Measurements from ENCODE around the gene PCNX2. TPM values are rescaled to one million over a fixed set of nuclear protein-coding genes. Genes with fewer than 3 reads are reported as not detected.

Gene PCNX2
- total RNA-seq, 2 donors from 2014 or later: 8.4 to 23.2 TPM

DNA sequence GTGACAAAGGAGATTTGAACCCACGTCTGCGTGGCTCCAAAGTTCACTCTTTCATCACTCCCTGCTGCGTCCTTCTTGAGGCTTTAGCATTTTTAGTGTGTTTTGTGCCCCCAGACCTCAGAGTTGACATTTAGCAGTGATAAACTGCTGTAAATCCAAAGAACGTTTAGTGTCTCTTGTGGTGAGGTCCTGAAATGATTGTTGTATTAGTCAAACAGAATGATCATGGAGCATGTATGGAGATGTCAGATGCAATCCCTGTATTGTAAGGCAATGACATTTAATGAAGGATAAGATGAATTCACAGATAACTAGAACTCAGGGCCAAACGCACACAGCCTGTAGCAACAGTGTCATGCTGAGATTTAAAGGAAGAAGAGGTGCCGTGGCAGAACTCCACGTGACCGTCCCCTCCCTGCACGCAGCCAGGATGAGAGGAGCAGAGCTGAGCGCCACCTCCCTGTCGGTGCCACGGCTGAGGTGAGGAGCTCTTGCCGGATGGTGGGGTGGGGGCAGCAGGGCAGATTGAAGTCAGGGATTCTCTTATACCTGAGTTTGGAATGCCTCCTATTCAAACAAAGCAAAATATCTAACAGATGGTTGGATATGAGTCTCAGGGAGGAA lies 315.1 kb downstream of the PCNX2 start:
- peak; percentile 59 for DNase-seq (ENCODE audit: low spot score)
- TF ChIP-seq POLR2A (IDR thresholded peaks at IDR 0.05) (no peak), POLR2AphosphoS5 (IDR thresholded peaks at IDR 0.05) (peak; percentile 50)
- TF ChIP-seq, protein P1, sequence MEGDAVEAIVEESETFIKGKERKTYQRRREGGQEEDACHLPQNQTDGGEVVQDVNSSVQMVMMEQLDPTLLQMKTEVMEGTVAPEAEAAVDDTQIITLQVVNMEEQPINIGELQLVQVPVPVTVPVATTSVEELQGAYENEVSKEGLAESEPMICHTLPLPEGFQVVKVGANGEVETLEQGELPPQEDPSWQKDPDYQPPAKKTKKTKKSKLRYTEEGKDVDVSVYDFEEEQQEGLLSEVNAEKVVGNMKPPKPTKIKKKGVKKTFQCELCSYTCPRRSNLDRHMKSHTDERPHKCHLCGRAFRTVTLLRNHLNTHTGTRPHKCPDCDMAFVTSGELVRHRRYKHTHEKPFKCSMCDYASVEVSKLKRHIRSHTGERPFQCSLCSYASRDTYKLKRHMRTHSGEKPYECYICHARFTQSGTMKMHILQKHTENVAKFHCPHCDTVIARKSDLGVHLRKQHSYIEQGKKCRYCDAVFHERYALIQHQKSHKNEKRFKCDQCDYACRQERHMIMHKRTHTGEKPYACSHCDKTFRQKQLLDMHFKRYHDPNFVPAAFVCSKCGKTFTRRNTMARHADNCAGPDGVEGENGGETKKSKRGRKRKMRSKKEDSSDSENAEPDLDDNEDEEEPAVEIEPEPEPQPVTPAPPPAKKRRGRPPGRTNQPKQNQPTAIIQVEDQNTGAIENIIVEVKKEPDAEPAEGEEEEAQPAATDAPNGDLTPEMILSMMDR (IDR thresholded peaks at IDR 0.05): peak in 3 of 4 experiments; percentile 28 to 38 (median 33)
- WGBS: 48% methylated on average over 13 of the region's 13 CpGs
- intact Hi-C loops (cut with DNase I): no loop called here
- H3K27ac ChIP-seq: no peak overlapping the region
- no peaks in the 10 kb centered on the region for H3K9me3 ChIP-seq
- peaks cover 0 to 6% of the 10 kb centered on the region in 2 donors for H3K36me3 ChIP-seq
- no peaks in the 10 kb centered on the region for H3K27me3 ChIP-seq (replicated peaks; ENCODE audit: insufficient read depth)
- H3K4me1 ChIP-seq (replicated peaks): no peaks in the 10 kb centered on the region
- no peak overlapping the region for H3K4me3 ChIP-seq

- intact Hi-C loops (cut with DNase I): no loop called here
- H3K4me1 ChIP-seq (replicated peaks): no peaks in the 10 kb centered on the region
- peaks cover 0 to 6% of the 10 kb centered on the region in 2 donors for H3K36me3 ChIP-seq
- DNase-seq (ENCODE audit: low spot score): no peak
- H3K27me3 ChIP-seq (replicated peaks; ENCODE audit: insufficient read depth): no peaks in the 10 kb centered on the region
- H3K9me3 ChIP-seq: no peaks in the 10 kb centered on the region
- 100% methylated on average over 6 of the region's 6 CpGs for WGBS
- no peak overlapping the region for H3K4me3 ChIP-seq
- no peak for TF ChIP-seq POLR2A (IDR thresholded peaks at IDR 0.05)
- TF ChIP-seq, protein P1 (IDR thresholded peaks at IDR 0.05): no peak
- no peak for TF ChIP-seq POLR2AphosphoS5 (IDR thresholded peaks at IDR 0.05)
- no peak overlapping the region for H3K27ac ChIP-seq
Observed at GRCh38 chr1:232979558-232979957, 316.0 kb downstream of the PCNX2 start.

GRCh38 chr1:232978815-232979214 lies 316.7 kb downstream of the PCNX2 start:
- H3K27ac ChIP-seq: no peak overlapping the region
- no peaks in the 10 kb centered on the region for H3K9me3 ChIP-seq
- no peaks in the 10 kb centered on the region for H3K4me1 ChIP-seq (replicated peaks)
- H3K27me3 ChIP-seq (replicated peaks; ENCODE audit: insufficient read depth): no peaks in the 10 kb centered on the region
- intact Hi-C loops (cut with DNase I): no loop called here
- H3K4me3 ChIP-seq: no peak overlapping the region
- 63% methylated on average over 4 of the region's 4 CpGs for WGBS
- DNase-seq (ENCODE audit: low spot score): no peak
- no peak for TF ChIP-seq POLR2AphosphoS5 (IDR thresholded peaks at IDR 0.05)
- TF ChIP-seq POLR2A (IDR thresholded peaks at IDR 0.05): no peak
- TF ChIP-seq, protein P1 (IDR thresholded peaks at IDR 0.05): no peak
- H3K36me3 ChIP-seq: peaks cover 0 to 6% of the 10 kb centered on the region in 2 donors

DNA sequence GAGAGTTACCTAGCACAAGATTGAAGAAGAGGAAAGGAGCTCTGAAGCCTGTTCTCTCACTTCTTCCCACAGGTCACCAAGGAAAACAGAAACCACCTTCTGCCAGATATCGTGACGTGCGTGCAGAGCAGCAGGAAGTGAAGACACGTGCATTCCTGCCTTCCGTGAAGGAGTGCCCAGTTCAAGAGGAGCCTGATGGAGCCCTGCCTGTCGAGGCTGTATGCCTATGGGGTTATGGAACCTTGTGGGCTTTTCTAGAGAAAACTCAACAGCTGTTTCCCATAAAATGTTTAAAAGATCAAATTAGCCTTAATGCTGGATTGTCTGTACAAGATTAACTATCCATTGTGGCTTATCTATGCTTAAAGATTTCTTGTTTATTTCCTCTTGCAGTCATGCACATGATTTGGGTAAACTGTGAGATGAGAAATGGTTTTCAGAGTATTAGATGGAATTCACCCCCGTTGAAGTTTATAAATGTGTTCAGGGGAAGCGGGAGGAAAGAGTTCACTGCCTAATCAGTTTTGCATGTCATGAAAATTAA lies 317.4 kb downstream of the PCNX2 start:
- Histone ChIP-seq H3K27ac (no peak overlapping the region), H3K4me1 (replicated peaks) (no peaks in the 10 kb centered on the region), H3K4me3 (no peak overlapping the region), H3K9me3 (no peaks in the 10 kb centered on the region), H3K36me3 (peaks cover 0 to 6% of the 10 kb centered on the region in 2 donors), H3K27me3 (replicated peaks; ENCODE audit: insufficient read depth) (no peaks in the 10 kb centered on the region)
- whole genome bisulfite sequencing: 51% methylated on average over 8 of the region's 8 CpGs
- intact Hi-C loops (cut with DNase I): no loop called here
- TF ChIP-seq, protein P1 (IDR thresholded peaks at IDR 0.05): no peak
- DNase-seq (ENCODE audit: low spot score): no peak

DNA sequence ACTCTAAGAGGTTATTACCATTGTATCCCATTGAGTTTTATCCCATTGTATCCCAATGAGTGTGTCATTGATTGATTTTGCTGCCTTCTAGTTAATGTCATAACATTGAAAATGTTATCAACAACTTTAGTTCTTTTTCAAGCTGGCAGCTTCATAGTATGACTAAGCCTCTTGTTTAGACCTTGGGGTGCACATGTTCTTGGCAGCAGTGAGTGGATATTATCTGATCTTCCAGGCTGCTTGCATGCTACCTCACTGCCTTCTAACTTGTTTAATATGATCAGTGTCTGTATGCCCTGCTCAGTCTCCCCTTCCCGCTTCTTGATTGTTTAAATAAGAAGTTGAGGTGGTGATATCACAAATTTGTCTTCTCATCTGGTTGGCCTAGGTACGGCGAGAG lies 320.6 kb downstream of the PCNX2 start:
- 49% methylated on average over 3 of the region's 3 CpGs for WGBS
- no peaks in the 10 kb centered on the region for H3K4me1 ChIP-seq (replicated peaks)
- no peaks in the 10 kb centered on the region for H3K27me3 ChIP-seq (replicated peaks; ENCODE audit: insufficient read depth)
- H3K27ac ChIP-seq: no peak overlapping the region
- intact Hi-C loops (cut with DNase I): no loop called here
- no peaks in the 10 kb centered on the region for H3K9me3 ChIP-seq
- TF ChIP-seq POLR2A (IDR thresholded peaks at IDR 0.05) (no peak), POLR2AphosphoS5 (IDR thresholded peaks at IDR 0.05) (no peak)
- TF ChIP-seq, protein P1 (IDR thresholded peaks at IDR 0.05): no peak
- no peak overlapping the region for H3K4me3 ChIP-seq
- DNase-seq (ENCODE audit: low spot score): no peak
- peaks cover 0 to 6% of the 10 kb centered on the region in 2 donors for H3K36me3 ChIP-seq

Data from prostate gland (tissue), 2 donors.